Gastrocnemius medialis (tissue), 4 donors: ENCODE data around the gene CBFA2T2. TPM values are rescaled to one million over a fixed set of nuclear protein-coding genes. Genes with fewer than 3 reads are reported as not detected.

Experiments used
- ATAC-seq, 2 donors: fragments of 150-250 bp; one replicate each; pipeline ENCODE4 v1.9.1; 2016
- DNase-seq, 2 donors: peaks; one replicate each; pipeline ENCODE4 v3.0.0-alpha.2; 2019
- H3K27ac ChIP-seq, 4 donors: fragments of 200-600 bp; sonication (generic); 1 replicate in 1 of 4; 2 replicates in 3 of 4; pipeline ENCODE4 v1.5.1; 2016 to 2018; ENCODE audit warnings: mild to moderate bottlenecking in 2 of 4, moderate library complexity in 1 of 4
- H3K27me3 ChIP-seq, 3 donors: fragments of 200-600 bp; sonication (generic) in 2 of 3; 1 replicate in 1 of 3; 2 replicates in 2 of 3; pipeline versions ENCODE4 v1.5.1 to v1.6.0; 2016 to 2019; ENCODE audit warnings: mild to moderate bottlenecking in 1 of 3, moderate library complexity in 1 of 3
- H3K36me3 ChIP-seq, 2 donors: fragments of 200-600 bp; sonication (generic) in 1 of 2; one replicate each; pipeline ENCODE4 v1.5.1; 2017 to 2018
- H3K4me1 ChIP-seq, 2 donors: fragments of 200-600 bp; sonication (generic) in 1 of 2; one replicate each; pipeline ENCODE4 v1.5.1; 2016 to 2017; ENCODE audit warnings: mild to moderate bottlenecking in 2 of 2
- H3K4me3 ChIP-seq, 4 donors: fragments of 200-600 bp; sonication (generic) in 3 of 4; 1 replicate in 1 of 4; 2 replicates in 3 of 4; pipeline ENCODE4 v1.5.1; 2016 to 2019; ENCODE audit warnings: mild to moderate bottlenecking in 2 of 4
- H3K9me3 ChIP-seq, 3 donors: fragments of 200-600 bp; sonication (generic) in 2 of 3; 1 replicate in 1 of 3; 2 replicates in 2 of 3; pipeline ENCODE4 v1.5.1; 2016 to 2019
- CTCF ChIP-seq, 5 experiments: fragments of 450-650 bp in 3 of 5; fragments of 200-600 bp in 2 of 5; sonication (generic) in 2 of 5; IDR thresholded peaks in 4 of 5; conservative IDR thresholded peaks in 1 of 5; 1 replicate in 4 of 5; 2 replicates in 1 of 5; pipeline ENCODE4 v1.5.1; 2016 to 2019; ENCODE audit warnings: antibody characterized with exemption in 5 of 5, mild to moderate bottlenecking in 3 of 5, moderate library complexity in 3 of 5
- POLR2A ChIP-seq, 2 donors: fragments of 450-650 bp; IDR thresholded peaks; one replicate each; pipeline ENCODE4 v1.6.1; 2017; ENCODE audit warnings: antibody characterized with exemption in 2 of 2, mild to moderate bottlenecking in 2 of 2, moderate library complexity in 2 of 2
- in situ Hi-C, 4 donors: fragments of 200-750 bp; cut with MboI; loops; one replicate each; pipeline versions ENCODE4 v1.15.0 to v1.8.0; 2017; ENCODE audit warnings: low sequenced_read_pairs in 4 of 4
- intact Hi-C: fragments of 100-400 bp; cut with DNase I; formaldehyde crosslinking; loops from one replicate; pipeline ENCODE4 v1.15.1; 2023; ENCODE audit warnings: low total_unique reads
- total RNA-seq, 4 donors: library from RNA; depleted of rRNA; stranded (reverse); fragments of >200 nt; gene quantifications; one replicate each; pipeline versions ENCODE4 v1.1.0 to v1.2.3, GENCODE V29; 2016

Gene CBFA2T2
- total RNA-seq, 4 donors from 2014 or later = 6.9 to 8.9 (median 7.9) TPM

GRCh38 chr20:33622705-33623365 is 132.9 kb downstream of the CBFA2T2 start:
- TF ChIP-seq CTCF (IDR thresholded peaks at IDR 0.05 in 4 of 5, conservative IDR thresholded peaks at IDR 0.05 in 1 of 5) (no peak), POLR2A (IDR thresholded peaks at IDR 0.05) (no peak)
- Histone ChIP-seq H3K9me3 (no peaks in the 10 kb centered on the region), H3K36me3 (peaks cover 0 to 41% of the 10 kb centered on the region in 2 donors), H3K4me3 (no peak overlapping the region), H3K27me3 (no peaks in the 10 kb centered on the region), H3K4me1 (no peaks in the 10 kb centered on the region), H3K27ac (no peak overlapping the region)
- no peak for ATAC-seq
- DNase-seq = no peak
- in situ Hi-C loops = no loop called here
- intact Hi-C loops = no loop called here

- Histone ChIP-seq H3K9me3 (no peaks in the 10 kb centered on the region), H3K27me3 (no peaks in the 10 kb centered on the region), H3K4me3 (no peak overlapping the region), H3K27ac (no peak overlapping the region), H3K36me3 (peaks cover 0 to 53% of the 10 kb centered on the region in 2 donors), H3K4me1 (no peaks in the 10 kb centered on the region)
- in situ Hi-C loops = no loop called here
- DNase-seq (no peak), ATAC-seq (no peak)
- intact Hi-C loops = no loop called here
- TF ChIP-seq POLR2A (IDR thresholded peaks at IDR 0.05) (no peak), CTCF (IDR thresholded peaks at IDR 0.05 in 4 of 5, conservative IDR thresholded peaks at IDR 0.05 in 1 of 5) (no peak)
These were observed 134.5 kb downstream of the CBFA2T2 start for GRCh38 chr20:33624399-33624798.

GRCh38 chr20:33626190-33626589 is 136.3 kb downstream of the CBFA2T2 start:
- Histone ChIP-seq H3K27me3 (no peaks in the 10 kb centered on the region), H3K4me3 (no peak overlapping the region), H3K4me1 (no peaks in the 10 kb centered on the region), H3K9me3 (no peaks in the 10 kb centered on the region), H3K27ac (no peak overlapping the region), H3K36me3 (peaks cover 4 to 59% of the 10 kb centered on the region in 2 donors)
- ATAC-seq = no peak
- intact Hi-C loops (no loop called here), in situ Hi-C loops (no loop called here)
- no peak for TF ChIP-seq CTCF (IDR thresholded peaks at IDR 0.05 in 4 of 5, conservative IDR thresholded peaks at IDR 0.05 in 1 of 5)
- DNase-seq = no peak

GRCh38 chr20:33627577-33628216 is 137.8 kb downstream of the CBFA2T2 start:
- intact Hi-C loops (no loop called here), in situ Hi-C loops (no loop called here)
- no peak for ATAC-seq
- TF ChIP-seq POLR2A (IDR thresholded peaks at IDR 0.05) (no peak), CTCF (IDR thresholded peaks at IDR 0.05 in 4 of 5, conservative IDR thresholded peaks at IDR 0.05 in 1 of 5) (no peak)
- H3K4me1 ChIP-seq = no peaks in the 10 kb centered on the region
- no peak overlapping the region for H3K27ac ChIP-seq
- no peaks in the 10 kb centered on the region for H3K27me3 ChIP-seq
- H3K4me3 ChIP-seq = no peak overlapping the region
- DNase-seq = no peak
- no peaks in the 10 kb centered on the region for H3K9me3 ChIP-seq
- H3K36me3 ChIP-seq = peaks cover 4 to 58% of the 10 kb centered on the region in 2 donors
